ENCODE data around the gene SUV39H1. TPM values are rescaled to one million over a fixed set of nuclear protein-coding genes. Genes with fewer than 3 reads are reported as not detected.

SUV39H1 gene
- total and polyA plus RNA-seq, 9 of the 15 experiments (the other 6 are each of a cell fraction or from before 2014, with no cell fraction given), result 4.7 to 34.7 (median 17.9) TPM

DNA sequence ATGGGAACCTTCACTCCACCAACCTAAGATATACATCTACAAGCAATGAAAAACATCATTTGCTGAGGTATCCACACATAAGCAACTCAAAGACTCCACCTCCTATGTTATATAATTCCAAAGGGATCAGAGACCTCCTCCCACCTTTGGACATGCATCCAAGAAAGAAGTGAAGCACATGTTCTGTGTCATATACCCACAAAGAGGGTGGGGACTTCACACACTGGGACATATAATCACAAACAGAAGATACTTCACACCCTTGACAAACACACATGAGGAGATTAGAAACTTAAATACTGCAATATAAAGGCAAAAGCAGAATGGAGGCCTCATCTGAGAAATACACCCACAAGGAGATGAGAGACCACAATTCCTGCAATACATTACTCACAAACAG is 25.4 kb downstream of the SUV39H1 start (continued):
- TF ChIP-seq, protein P1, sequence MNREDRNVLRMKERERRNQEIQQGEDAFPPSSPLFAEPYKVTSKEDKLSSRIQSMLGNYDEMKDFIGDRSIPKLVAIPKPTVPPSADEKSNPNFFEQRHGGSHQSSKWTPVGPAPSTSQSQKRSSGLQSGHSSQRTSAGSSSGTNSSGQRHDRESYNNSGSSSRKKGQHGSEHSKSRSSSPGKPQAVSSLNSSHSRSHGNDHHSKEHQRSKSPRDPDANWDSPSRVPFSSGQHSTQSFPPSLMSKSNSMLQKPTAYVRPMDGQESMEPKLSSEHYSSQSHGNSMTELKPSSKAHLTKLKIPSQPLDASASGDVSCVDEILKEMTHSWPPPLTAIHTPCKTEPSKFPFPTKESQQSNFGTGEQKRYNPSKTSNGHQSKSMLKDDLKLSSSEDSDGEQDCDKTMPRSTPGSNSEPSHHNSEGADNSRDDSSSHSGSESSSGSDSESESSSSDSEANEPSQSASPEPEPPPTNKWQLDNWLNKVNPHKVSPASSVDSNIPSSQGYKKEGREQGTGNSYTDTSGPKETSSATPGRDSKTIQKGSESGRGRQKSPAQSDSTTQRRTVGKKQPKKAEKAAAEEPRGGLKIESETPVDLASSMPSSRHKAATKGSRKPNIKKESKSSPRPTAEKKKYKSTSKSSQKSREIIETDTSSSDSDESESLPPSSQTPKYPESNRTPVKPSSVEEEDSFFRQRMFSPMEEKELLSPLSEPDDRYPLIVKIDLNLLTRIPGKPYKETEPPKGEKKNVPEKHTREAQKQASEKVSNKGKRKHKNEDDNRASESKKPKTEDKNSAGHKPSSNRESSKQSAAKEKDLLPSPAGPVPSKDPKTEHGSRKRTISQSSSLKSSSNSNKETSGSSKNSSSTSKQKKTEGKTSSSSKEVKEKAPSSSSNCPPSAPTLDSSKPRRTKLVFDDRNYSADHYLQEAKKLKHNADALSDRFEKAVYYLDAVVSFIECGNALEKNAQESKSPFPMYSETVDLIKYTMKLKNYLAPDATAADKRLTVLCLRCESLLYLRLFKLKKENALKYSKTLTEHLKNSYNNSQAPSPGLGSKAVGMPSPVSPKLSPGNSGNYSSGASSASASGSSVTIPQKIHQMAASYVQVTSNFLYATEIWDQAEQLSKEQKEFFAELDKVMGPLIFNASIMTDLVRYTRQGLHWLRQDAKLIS (CRISPR knock-in tag; IDR thresholded peaks at IDR 0.05), result no peak
- TF ChIP-seq HEY1 (CRISPR knock-in tag; IDR thresholded peaks at IDR 0.05; ENCODE audit: borderline replicate concordance) (no peak), TGIF2 (CRISPR knock-in tag; IDR thresholded peaks at IDR 0.05) (no peak), RBM14 (IDR thresholded peaks at IDR 0.05; ENCODE audit: borderline replicate concordance, insufficient read depth, low read depth, low read length) (no peak), NKRF (IDR thresholded peaks at IDR 0.05; ENCODE audit: borderline replicate concordance) (no peak), ETV6 (IDR thresholded peaks at IDR 0.05; ENCODE audit: borderline replicate concordance in 1 of 2, low read depth in 2 of 2, low read length in 1 of 2) (no peak), ETV6 (CRISPR knock-in tag; IDR thresholded peaks at IDR 0.05; ENCODE audit: borderline replicate concordance) (no peak), ZFX (CRISPR knock-in tag; IDR thresholded peaks at IDR 0.05) (no peak), ZNF347 (CRISPR knock-in tag; IDR thresholded peaks at IDR 0.05; ENCODE audit: low read depth) (no peak), FOXP4 (CRISPR knock-in tag; IDR thresholded peaks at IDR 0.05; ENCODE audit: borderline replicate concordance) (no peak), RB1 (IDR thresholded peaks at IDR 0.05; ENCODE audit: low read depth) (no peak)

Measured in K562 (cell line).